Breast epithelium (tissue), 4 donors: ENCODE data around the gene AHSG. TPM values are rescaled to one million over a fixed set of nuclear protein-coding genes. Genes with fewer than 3 reads are reported as not detected.
"Not testable (repeated sequence)": the region's sequence is repeated elsewhere in the genome, so short reads cannot be mapped to it uniquely, and the experiment has no call there.

Experiments used
- DNase-seq, 2 donors: peaks; one replicate each; pipeline ENCODE4 v3.0.0-alpha.2; 2019; ENCODE audit warnings: low spot score in 2 of 2
- H3K27ac ChIP-seq, 2 donors: fragments of 200-600 bp; sonication (generic) in 1 of 2; one replicate each; pipeline ENCODE4 v1.5.1; 2016 to 2019; ENCODE audit warnings: mild to moderate bottlenecking in 1 of 2
- H3K27me3 ChIP-seq, 2 donors: fragments of 200-600 bp; sonication (generic) in 1 of 2; one replicate each; pipeline versions ENCODE4 v1.5.1 to v1.6.0; 2017 to 2019; ENCODE audit warnings: control low read depth in 1 of 2, mild to moderate bottlenecking in 1 of 2
- H3K36me3 ChIP-seq: fragments of 200-600 bp; one replicate; pipeline ENCODE4 v1.5.1; 2019
- H3K4me1 ChIP-seq, 2 donors: fragments of 200-600 bp; sonication (generic); one replicate each; pipeline ENCODE4 v1.5.1; 2016 to 2019; ENCODE audit warnings: control low read depth in 1 of 2
- H3K4me3 ChIP-seq, 3 donors: fragments of 200-600 bp; sonication (generic); 1 replicate in 2 of 3; 2 replicates in 1 of 3; pipeline ENCODE4 v1.5.1; 2016 to 2019; ENCODE audit warnings: mild to moderate bottlenecking in 3 of 3, moderate library complexity in 2 of 3
- H3K9me3 ChIP-seq, 2 donors: fragments of 200-600 bp; sonication (generic) in 1 of 2; one replicate each; pipeline ENCODE4 v1.5.1; 2016 to 2019; ENCODE audit warnings: control low read depth in 1 of 2
- CTCF ChIP-seq, 3 donors: fragments of 450-650 bp; IDR thresholded peaks; one replicate each; pipeline ENCODE4 v1.5.1; 2016 to 2017; ENCODE audit warnings: antibody characterized with exemption in 3 of 3, mild to moderate bottlenecking in 3 of 3, moderate library complexity in 3 of 3
- POLR2A ChIP-seq: fragments of 450-650 bp; IDR thresholded peaks from one replicate; pipeline ENCODE4 v1.6.1; 2016; ENCODE audit warnings: antibody characterized with exemption, mild to moderate bottlenecking, moderate library complexity
- POLR2AphosphoS5 ChIP-seq, 3 donors: sonication (generic); formaldehyde crosslinking; IDR thresholded peaks; one replicate each; pipeline ENCODE4 v1.6.1; 2017; ENCODE audit warnings: antibody characterized with exemption in 3 of 3
- intact Hi-C: fragments of 100-400 bp; cut with DNase I; formaldehyde crosslinking; loops from one replicate; pipeline ENCODE4 v1.15.1; 2023; ENCODE audit warnings: low total_unique reads
- total RNA-seq, 3 donors: library from RNA; depleted of rRNA; stranded (reverse); fragments of >200 nt; gene quantifications; one replicate each; pipeline ENCODE4 v1.1.0, GENCODE V29; 2016

Gene AHSG
- total RNA-seq, 3 donors from 2014 or later, result not detected

- H3K27me3 ChIP-seq, result no peaks in the 10 kb centered on the region
- no peak for DNase-seq
- no peak overlapping the region for H3K4me3 ChIP-seq
- intact Hi-C loops, result no loop called here
- H3K4me1 ChIP-seq, result no peaks in the 10 kb centered on the region
- TF ChIP-seq POLR2A (no peak), CTCF (IDR thresholded peaks at IDR 0.05) (no peak), POLR2AphosphoS5 (IDR thresholded peaks at IDR 0.05) (no peak)
- no peaks in the 10 kb centered on the region for H3K9me3 ChIP-seq
- no peaks in the 10 kb centered on the region for H3K36me3 ChIP-seq
- no peak overlapping the region for H3K27ac ChIP-seq
Measured at GRCh38 chr3:186580785-186581184, 32.1 kb upstream of the AHSG start.

- no peak overlapping the region for H3K4me3 ChIP-seq
- H3K27me3 ChIP-seq, result no peaks in the 10 kb centered on the region
- intact Hi-C loops, result no loop called here
- TF ChIP-seq POLR2A (no peak), CTCF (IDR thresholded peaks at IDR 0.05) (no peak), POLR2AphosphoS5 (IDR thresholded peaks at IDR 0.05) (no peak)
- no peak for DNase-seq
- no peaks in the 10 kb centered on the region for H3K4me1 ChIP-seq
- H3K27ac ChIP-seq, result no peak overlapping the region
- no peaks in the 10 kb centered on the region for H3K36me3 ChIP-seq
- no peaks in the 10 kb centered on the region for H3K9me3 ChIP-seq
Measured at GRCh38 chr3:186582541-186582940, 30.3 kb upstream of the AHSG start.

- Histone ChIP-seq H3K27ac (no peak overlapping the region), H3K27me3 (no peaks in the 10 kb centered on the region), H3K4me3 (no peak overlapping the region), H3K4me1 (no peaks in the 10 kb centered on the region), H3K36me3 (no peaks in the 10 kb centered on the region), H3K9me3 (no peaks in the 10 kb centered on the region)
- no peak for DNase-seq
- intact Hi-C loops, result no loop called here
- TF ChIP-seq POLR2AphosphoS5 (IDR thresholded peaks at IDR 0.05), result no peak
- TF ChIP-seq POLR2A, result no peak
- no peak for TF ChIP-seq CTCF (IDR thresholded peaks at IDR 0.05)
Measured at GRCh38 chr3:186583831-186584230, 29.0 kb upstream of the AHSG start.

- DNase-seq, H3K27ac ChIP-seq, H3K36me3 ChIP-seq, H3K4me3 ChIP-seq, H3K9me3 ChIP-seq, intact Hi-C loops, H3K27me3 ChIP-seq, H3K4me1 ChIP-seq: not testable (repeated sequence)
Measured at GRCh38 chr3:186586245-186586644, 26.6 kb upstream of the AHSG start.

GRCh38 chr3:186587183-186587582 lies 25.7 kb upstream of the AHSG start:
- no peaks in the 10 kb centered on the region for H3K36me3 ChIP-seq
- TF ChIP-seq CTCF (IDR thresholded peaks at IDR 0.05), result no peak
- TF ChIP-seq POLR2AphosphoS5 (IDR thresholded peaks at IDR 0.05), result no peak
- TF ChIP-seq POLR2A, result no peak
- no peaks in the 10 kb centered on the region for H3K9me3 ChIP-seq
- no peaks in the 10 kb centered on the region for H3K27me3 ChIP-seq
- intact Hi-C loops, result no loop called here
- H3K27ac ChIP-seq, result no peak overlapping the region
- H3K4me3 ChIP-seq, result no peak overlapping the region
- no peaks in the 10 kb centered on the region for H3K4me1 ChIP-seq
- DNase-seq, result no peak

GRCh38 chr3:186588632-186589031 lies 24.2 kb upstream of the AHSG start:
- H3K9me3 ChIP-seq, result no peaks in the 10 kb centered on the region
- no peak overlapping the region for H3K4me3 ChIP-seq
- no peak for TF ChIP-seq POLR2A
- no peak for TF ChIP-seq POLR2AphosphoS5 (IDR thresholded peaks at IDR 0.05)
- TF ChIP-seq CTCF (IDR thresholded peaks at IDR 0.05), result no peak
- DNase-seq, result no peak
- H3K27ac ChIP-seq, result no peak overlapping the region
- intact Hi-C loops, result no loop called here
- no peaks in the 10 kb centered on the region for H3K36me3 ChIP-seq
- H3K4me1 ChIP-seq, result no peaks in the 10 kb centered on the region
- H3K27me3 ChIP-seq, result no peaks in the 10 kb centered on the region
